Measurements from ENCODE around the gene CDC123.

Gene CDC123

DNA sequence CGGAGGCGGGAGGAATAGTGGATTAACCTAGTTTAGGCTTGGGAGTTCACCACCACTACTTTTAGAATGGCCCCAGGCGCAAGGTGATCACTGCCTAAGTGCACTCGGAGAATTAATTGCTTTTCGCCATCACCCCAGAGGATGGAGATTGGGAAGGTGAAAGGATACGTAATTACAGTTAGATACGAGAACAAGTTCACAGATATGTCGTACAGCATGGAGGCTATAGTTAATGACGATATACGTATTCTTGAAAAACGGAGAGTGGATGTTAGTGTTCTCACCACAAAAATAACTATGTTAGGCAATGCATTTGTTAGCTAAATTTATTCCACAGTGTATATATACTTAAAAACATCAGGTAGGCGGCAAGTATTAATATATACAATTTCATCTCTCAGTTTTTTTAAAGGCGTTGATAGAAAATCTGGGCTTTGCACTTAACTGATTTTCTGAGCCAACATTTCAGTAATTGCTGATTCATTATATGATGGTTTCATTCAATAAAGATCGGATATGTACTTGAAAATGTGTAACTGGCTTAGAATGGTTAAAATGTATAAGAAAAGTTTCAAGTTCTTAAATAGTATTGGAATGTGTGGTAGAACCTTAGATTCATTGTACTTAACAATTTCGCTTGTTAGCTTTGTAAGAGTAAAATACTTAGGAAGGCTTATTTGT lies 683 bp downstream of the CDC123 start:
- H3K9me3 ChIP-seq (ENCODE audit: insufficient read depth, low read depth, low read length): no peaks in the 10 kb centered on the region
- DNase-seq: no peak
- no CpG with 5 or more reads among the region's 15 CpGs for WGBS (ENCODE audit: extremely low coverage, insufficient coverage, insufficient read length)

DNA sequence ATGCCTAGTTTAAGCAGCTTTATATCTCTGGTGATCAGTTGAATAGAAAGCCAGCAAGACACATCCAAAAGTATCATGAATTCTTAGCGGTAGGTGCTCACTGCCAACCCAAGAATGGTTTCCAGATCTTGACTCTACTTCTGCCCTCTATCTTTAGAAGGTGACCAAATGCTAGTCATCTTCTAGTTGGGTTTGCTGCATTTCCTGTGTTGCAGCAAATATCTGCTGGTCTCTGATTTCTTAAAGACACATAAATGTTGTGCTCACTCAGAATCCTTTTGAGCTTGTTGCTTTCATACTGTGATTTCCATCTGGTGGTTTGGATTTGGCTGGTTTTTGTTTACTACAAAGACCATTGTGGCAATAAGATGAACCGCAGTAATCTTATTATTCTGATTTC lies 2.2 kb downstream of the CDC123 start:
- no CpG with 5 or more reads among the region's 2 CpGs for WGBS (ENCODE audit: extremely low coverage, insufficient coverage, insufficient read length)
- H2BK5ac ChIP-seq (ENCODE audit: low read depth, low read length, poor library complexity): no peak overlapping the region
- H3K9me3 ChIP-seq (ENCODE audit: insufficient read depth, low read depth, low read length): no peaks in the 10 kb centered on the region

More for the DNA sequence above, 683 bp downstream of the CDC123 start:
- no peaks in the 10 kb centered on the region for H3K27me3 ChIP-seq (ENCODE audit: insufficient read depth, low read length)
- peak overlapping the region; percentile 75 for H4K8ac ChIP-seq (ENCODE audit: low read depth, low read length)
- H3K4me2 ChIP-seq (ENCODE audit: low read length): peak overlapping the region; percentile 94
- H2BK12ac ChIP-seq (ENCODE audit: low read length): no peak overlapping the region
- H3K79me2 ChIP-seq (ENCODE audit: control insufficient read depth, insufficient read depth, low read length, poor library complexity): peaks cover 8% of the 10 kb centered on the region
- H3K23ac ChIP-seq (ENCODE audit: low read length): no peak overlapping the region
- H2BK5ac ChIP-seq (ENCODE audit: low read depth, low read length, poor library complexity): no peak overlapping the region
- H3K14ac ChIP-seq (ENCODE audit: low read length): peak overlapping the region; percentile 83
- H3K18ac ChIP-seq (ENCODE audit: low read length): no peak overlapping the region
- H3K4ac ChIP-seq (ENCODE audit: low read depth, low read length): peak overlapping the region; percentile 81
- peak overlapping the region; percentile 26 for H4K12ac ChIP-seq (ENCODE audit: low read depth, low read length)
- H3K27ac ChIP-seq (ENCODE audit: low read depth, low read length): peak overlapping the region; percentile 51
- H2BK120ac ChIP-seq (ENCODE audit: insufficient read depth, low read length, poor library complexity): peak overlapping the region; percentile 26
- H2AK5ac ChIP-seq (ENCODE audit: low read length): no peak overlapping the region
- H3K79me1 ChIP-seq (ENCODE audit: low read length): peaks cover 9% of the 10 kb centered on the region
- H4K91ac ChIP-seq (ENCODE audit: low read depth, low read length): peak overlapping the region; percentile 0
- peak overlapping the region; percentile 54 for H3K9ac ChIP-seq (ENCODE audit: low read length)
- H2AFZ ChIP-seq (ENCODE audit: insufficient read depth, low read length, poor library complexity): peak overlapping the region; percentile 57
- H3K36me3 ChIP-seq (ENCODE audit: control insufficient read depth in 1 of 2, insufficient read depth in 2 of 2, low read length in 2 of 2): peaks cover 3 to 8% of the 10 kb centered on the region in 2 experiments
- H3K4me3 ChIP-seq (ENCODE audit: low read depth, low read length): peak overlapping the region; percentile 99
- no peaks in the 10 kb centered on the region for H3K4me1 ChIP-seq (ENCODE audit: control insufficient read depth in 1 of 2, insufficient read depth in 2 of 2, low read length in 2 of 2)

DNA sequence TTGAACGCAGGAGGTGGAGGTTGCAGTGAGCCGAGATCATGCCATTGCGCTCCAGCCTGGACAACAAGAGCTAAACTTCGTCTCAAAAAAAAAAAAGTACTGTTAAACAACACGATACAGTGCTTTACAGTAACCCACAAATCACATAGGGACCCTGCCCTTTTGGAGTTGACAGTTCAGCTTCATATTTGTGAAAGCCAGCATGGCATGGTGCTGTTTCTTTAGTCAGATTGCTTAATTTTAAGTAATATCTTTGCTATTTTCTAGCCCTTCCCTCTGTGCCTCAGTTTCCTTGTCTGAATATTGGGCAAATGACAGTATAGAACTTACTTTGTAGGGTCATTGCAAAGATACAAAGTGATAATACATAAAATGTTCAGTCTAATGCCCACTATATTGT lies 4.9 kb downstream of the CDC123 start:
- Histone ChIP-seq H4K91ac (ENCODE audit: low read depth, low read length) (no peak overlapping the region), H3K4me1 (ENCODE audit: control insufficient read depth in 1 of 2, insufficient read depth in 2 of 2, low read length in 2 of 2) (no peaks in the 10 kb centered on the region), H2BK5ac (ENCODE audit: low read depth, low read length, poor library complexity) (no peak overlapping the region), H2AK5ac (ENCODE audit: low read length) (no peak overlapping the region), H3K79me1 (ENCODE audit: low read length) (peaks cover 5% of the 10 kb centered on the region), H3K36me3 (ENCODE audit: control insufficient read depth in 1 of 2, insufficient read depth in 2 of 2, low read length in 2 of 2) (peaks cover 9 to 18% of the 10 kb centered on the region in 2 experiments), H3K79me2 (ENCODE audit: control insufficient read depth, insufficient read depth, low read length, poor library complexity) (peaks cover 5% of the 10 kb centered on the region), H2BK12ac (ENCODE audit: low read length) (no peak overlapping the region), H3K14ac (ENCODE audit: low read length) (no peak overlapping the region), H3K4me3 (ENCODE audit: low read depth, low read length) (no peak overlapping the region), H3K23ac (ENCODE audit: low read length) (no peak overlapping the region), H2BK120ac (ENCODE audit: insufficient read depth, low read length, poor library complexity) (no peak overlapping the region), H3K18ac (ENCODE audit: low read length) (no peak overlapping the region), H3K4me2 (ENCODE audit: low read length) (no peak overlapping the region), H4K8ac (ENCODE audit: low read depth, low read length) (no peak overlapping the region), H4K12ac (ENCODE audit: low read depth, low read length) (no peak overlapping the region), H2AFZ (ENCODE audit: insufficient read depth, low read length, poor library complexity) (no peak overlapping the region), H3K9ac (ENCODE audit: low read length) (no peak overlapping the region), H3K27me3 (ENCODE audit: insufficient read depth, low read length) (no peaks in the 10 kb centered on the region), H3K9me3 (ENCODE audit: insufficient read depth, low read depth, low read length) (no peaks in the 10 kb centered on the region), H3K27ac (ENCODE audit: low read depth, low read length) (no peak overlapping the region), H3K4ac (ENCODE audit: low read depth, low read length) (no peak overlapping the region)
- no peak for DNase-seq
- WGBS (ENCODE audit: extremely low coverage, insufficient coverage, insufficient read length): no CpG with 5 or more reads among the region's 5 CpGs

More for the DNA sequence above, 2.2 kb downstream of the CDC123 start:
- no peak overlapping the region for H3K27ac ChIP-seq (ENCODE audit: low read depth, low read length)
- H4K8ac ChIP-seq (ENCODE audit: low read depth, low read length): no peak overlapping the region
- H3K4me1 ChIP-seq (ENCODE audit: control insufficient read depth in 1 of 2, insufficient read depth in 2 of 2, low read length in 2 of 2): no peaks in the 10 kb centered on the region
- H2AK5ac ChIP-seq (ENCODE audit: low read length): no peak overlapping the region
- H3K4ac ChIP-seq (ENCODE audit: low read depth, low read length): no peak overlapping the region
- no peak overlapping the region for H3K4me3 ChIP-seq (ENCODE audit: low read depth, low read length)
- H3K23ac ChIP-seq (ENCODE audit: low read length): no peak overlapping the region
- H3K9ac ChIP-seq (ENCODE audit: low read length): no peak overlapping the region
- peaks cover 7 to 15% of the 10 kb centered on the region in 2 experiments for H3K36me3 ChIP-seq (ENCODE audit: control insufficient read depth in 1 of 2, insufficient read depth in 2 of 2, low read length in 2 of 2)
- H3K4me2 ChIP-seq (ENCODE audit: low read length): no peak overlapping the region
- H4K91ac ChIP-seq (ENCODE audit: low read depth, low read length): no peak overlapping the region
- DNase-seq: no peak
- no peak overlapping the region for H2BK120ac ChIP-seq (ENCODE audit: insufficient read depth, low read length, poor library complexity)
- no peak overlapping the region for H3K14ac ChIP-seq (ENCODE audit: low read length)
- no peak overlapping the region for H3K18ac ChIP-seq (ENCODE audit: low read length)
- no peak overlapping the region for H2AFZ ChIP-seq (ENCODE audit: insufficient read depth, low read length, poor library complexity)
- peaks cover 8% of the 10 kb centered on the region for H3K79me2 ChIP-seq (ENCODE audit: control insufficient read depth, insufficient read depth, low read length, poor library complexity)
- no peak overlapping the region for H2BK12ac ChIP-seq (ENCODE audit: low read length)
- no peak overlapping the region for H4K12ac ChIP-seq (ENCODE audit: low read depth, low read length)
- H3K79me1 ChIP-seq (ENCODE audit: low read length): peaks cover 9% of the 10 kb centered on the region
- H3K27me3 ChIP-seq (ENCODE audit: insufficient read depth, low read length): no peaks in the 10 kb centered on the region

DNA sequence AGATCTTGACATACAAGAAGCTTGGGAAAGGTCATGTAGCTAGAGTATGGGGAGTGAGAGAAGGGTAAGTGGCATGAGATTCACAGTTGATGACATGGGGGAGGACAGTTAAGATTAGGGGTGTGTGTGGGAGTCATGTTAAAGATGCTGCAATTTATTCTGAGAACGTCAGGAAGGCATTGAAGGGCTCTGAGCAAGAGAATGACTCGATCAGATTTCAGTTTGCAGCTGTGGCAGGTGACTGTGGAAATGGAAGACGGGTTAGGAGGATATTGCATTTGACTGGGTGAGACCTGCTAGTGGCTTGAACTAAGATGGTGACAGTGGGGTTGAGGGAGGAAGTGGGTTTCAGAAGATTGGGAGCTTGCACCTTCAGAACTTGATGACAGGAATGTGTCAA lies 5.6 kb downstream of the CDC123 start:
- Histone ChIP-seq H2AK5ac (ENCODE audit: low read length) (no peak overlapping the region), H3K18ac (ENCODE audit: low read length) (no peak overlapping the region), H3K4me1 (ENCODE audit: control insufficient read depth in 1 of 2, insufficient read depth in 2 of 2, low read length in 2 of 2) (no peaks in the 10 kb centered on the region), H3K9ac (ENCODE audit: low read length) (no peak overlapping the region), H3K27me3 (ENCODE audit: insufficient read depth, low read length) (no peaks in the 10 kb centered on the region), H3K79me2 (ENCODE audit: control insufficient read depth, insufficient read depth, low read length, poor library complexity) (peaks cover under 1% of the 10 kb centered on the region), H3K79me1 (ENCODE audit: low read length) (no peaks in the 10 kb centered on the region), H2AFZ (ENCODE audit: insufficient read depth, low read length, poor library complexity) (no peak overlapping the region), H3K27ac (ENCODE audit: low read depth, low read length) (no peak overlapping the region), H3K4ac (ENCODE audit: low read depth, low read length) (no peak overlapping the region), H3K36me3 (ENCODE audit: control insufficient read depth in 1 of 2, insufficient read depth in 2 of 2, low read length in 2 of 2) (peaks cover 9 to 18% of the 10 kb centered on the region in 2 experiments), H3K9me3 (ENCODE audit: insufficient read depth, low read depth, low read length) (no peaks in the 10 kb centered on the region), H2BK5ac (ENCODE audit: low read depth, low read length, poor library complexity) (no peak overlapping the region), H4K12ac (ENCODE audit: low read depth, low read length) (no peak overlapping the region), H3K4me2 (ENCODE audit: low read length) (no peak overlapping the region), H4K8ac (ENCODE audit: low read depth, low read length) (no peak overlapping the region), H4K91ac (ENCODE audit: low read depth, low read length) (no peak overlapping the region), H2BK120ac (ENCODE audit: insufficient read depth, low read length, poor library complexity) (no peak overlapping the region), H3K23ac (ENCODE audit: low read length) (no peak overlapping the region), H2BK12ac (ENCODE audit: low read length) (no peak overlapping the region), H3K4me3 (ENCODE audit: low read depth, low read length) (no peak overlapping the region), H3K14ac (ENCODE audit: low read length) (no peak overlapping the region)
- WGBS (ENCODE audit: extremely low coverage, insufficient coverage, insufficient read length): no CpG with 5 or more reads among the region's 3 CpGs
- no peak for DNase-seq
